ENCODE results near the gene CNOT6. TPM values are rescaled to one million over a fixed set of nuclear protein-coding genes. Genes with fewer than 3 reads are reported as not detected.

CNOT6 gene
- total RNA-seq, 1 experiment from 2014 or later = 60.9 TPM

- ChIA-PET CTCF (no interaction called here), POLR2A (ENCODE audit: low non-redundant PET) (no interaction called here)
- intact Hi-C loops (cut with micrococcal nuclease; ENCODE audit: unreplicated experiment) = no loop called here
- no peak overlapping the region for H3K4me3 ChIP-seq (ENCODE audit: low read depth, low read length, poor library complexity, severe bottlenecking)
- no TSS peak for BruUV-seq (replicated peaks)
- no peak for DNase-seq (ENCODE audit: low spot score)
- no peaks in the 10 kb centered on the region for H3K27me3 ChIP-seq (replicated peaks; ENCODE audit: insufficient read depth, low read depth, low read length, poor library complexity)
- H3K36me3 ChIP-seq (ENCODE audit: insufficient read depth, low read length, poor library complexity, severe bottlenecking) = no peaks in the 10 kb centered on the region
- H3K4me1 ChIP-seq (ENCODE audit: insufficient read depth, low read length, poor library complexity, severe bottlenecking) = peaks cover 11% of the 10 kb centered on the region
- H3K9me3 ChIP-seq (ENCODE audit: low read depth, low read length, poor library complexity, severe bottlenecking) = no peaks in the 10 kb centered on the region
- no peak for TF ChIP-seq EZH2 (IDR thresholded peaks at IDR 0.05; ENCODE audit: borderline replicate concordance, low read depth, low read length, poor library complexity, severe bottlenecking)
- TF ChIP-seq CTCF (conservative IDR thresholded peaks at IDR 0.05; ENCODE audit: low read depth, low read length) = no peak
- H3K27ac ChIP-seq (ENCODE audit: low read depth, low read length, poor library complexity, severe bottlenecking) = no peak overlapping the region
Observed at GRCh38 chr5:180487556-180487955, 6.6 kb upstream of the CNOT6 start.

- Histone ChIP-seq H3K4me1 (ENCODE audit: insufficient read depth, low read length, poor library complexity, severe bottlenecking) (peaks cover 18% of the 10 kb centered on the region), H3K36me3 (ENCODE audit: insufficient read depth, low read length, poor library complexity, severe bottlenecking) (peaks cover 11% of the 10 kb centered on the region), H3K27ac (ENCODE audit: low read depth, low read length, poor library complexity, severe bottlenecking) (peak overlapping the region; percentile 56), H3K4me3 (ENCODE audit: low read depth, low read length, poor library complexity, severe bottlenecking) (no peak overlapping the region), H3K27me3 (replicated peaks; ENCODE audit: insufficient read depth, low read depth, low read length, poor library complexity) (no peaks in the 10 kb centered on the region), H3K9me3 (ENCODE audit: low read depth, low read length, poor library complexity, severe bottlenecking) (no peaks in the 10 kb centered on the region)
- no TSS peak for BruUV-seq (replicated peaks)
- DNase-seq (ENCODE audit: low spot score) = peak; percentile 85
- ChIA-PET POLR2A (ENCODE audit: low non-redundant PET) (no interaction called here), CTCF (interaction anchor here (0.6 kb wide), 1 partner anchor 159 kb away, joined by 4 read pairs; no protein-coding TSS in a partner anchor)
- peak; percentile 37; the same call in 1 of the 2 replicates for TF ChIP-seq CTCF (conservative IDR thresholded peaks at IDR 0.05; ENCODE audit: low read depth, low read length)
- TF ChIP-seq EZH2 (IDR thresholded peaks at IDR 0.05; ENCODE audit: borderline replicate concordance, low read depth, low read length, poor library complexity, severe bottlenecking) = no peak
- intact Hi-C loops (cut with micrococcal nuclease; ENCODE audit: unreplicated experiment) = loop anchor here (5.0 kb wide), 1 partner anchor 139 kb away; the partner anchor contains the start of gene GFPT2
Observed at GRCh38 chr5:180491496-180491895, 2.7 kb upstream of the CNOT6 start.

GRCh38 chr5:180492226-180492903, 1.8 kb upstream of the CNOT6 start:
- H3K4me1 ChIP-seq (ENCODE audit: insufficient read depth, low read length, poor library complexity, severe bottlenecking) = peaks cover 18% of the 10 kb centered on the region
- peak overlapping the region; percentile 16 for H3K27ac ChIP-seq (ENCODE audit: low read depth, low read length, poor library complexity, severe bottlenecking)
- DNase-seq (ENCODE audit: low spot score) = no peak
- ChIA-PET POLR2A (ENCODE audit: low non-redundant PET) (interaction anchor here (0.6 kb wide), 1 partner anchor 467 kb away, joined by 9 read pairs; no protein-coding TSS in a partner anchor), CTCF (no interaction called here)
- H3K27me3 ChIP-seq (replicated peaks; ENCODE audit: insufficient read depth, low read depth, low read length, poor library complexity) = no peaks in the 10 kb centered on the region
- peaks cover 15% of the 10 kb centered on the region for H3K36me3 ChIP-seq (ENCODE audit: insufficient read depth, low read length, poor library complexity, severe bottlenecking)
- no peak for TF ChIP-seq CTCF (conservative IDR thresholded peaks at IDR 0.05; ENCODE audit: low read depth, low read length)
- TF ChIP-seq EZH2 (IDR thresholded peaks at IDR 0.05; ENCODE audit: borderline replicate concordance, low read depth, low read length, poor library complexity, severe bottlenecking) = no peak
- H3K4me3 ChIP-seq (ENCODE audit: low read depth, low read length, poor library complexity, severe bottlenecking) = no peak overlapping the region
- H3K9me3 ChIP-seq (ENCODE audit: low read depth, low read length, poor library complexity, severe bottlenecking) = no peaks in the 10 kb centered on the region
- intact Hi-C loops (cut with micrococcal nuclease; ENCODE audit: unreplicated experiment) = loop anchor here (5.0 kb wide), 1 partner anchor 140 kb away; the partner anchor contains the start of gene GFPT2
- BruUV-seq (replicated peaks) = no TSS peak
